PC-9 (cell line): ENCODE measurements around the gene RECQL5.

Source experiments
- CTCF ChIP-seq: fragments of 200-600 bp; sonication (generic); conservative IDR thresholded peaks from 2 replicates; pipeline ENCODE4 v1.6.1; 2017; ENCODE audit warnings: mixed run types, antibody characterized with exemption, mild to moderate bottlenecking, moderate library complexity
- EZH2 ChIP-seq: fragments of 200-600 bp; sonication (generic); IDR thresholded peaks from 2 replicates; pipeline ENCODE4 v1.8.0; 2017; ENCODE audit warnings: antibody characterized with exemption, low read depth

- TF ChIP-seq CTCF (no peak), EZH2 (no peak)
Measured at GRCh38 chr17:75634754-75635609, 32.0 kb downstream of the RECQL5 start.
